Osteoblast (primary cell): ENCODE data around the gene DENND2A. TPM values are rescaled to one million over a fixed set of nuclear protein-coding genes. Genes with fewer than 3 reads are reported as not detected.

Experiments used
- DNase-seq: peaks from one replicate; pipeline ENCODE4 v3.0.0; 2011; ENCODE audit warnings: low spot score, mixed read lengths; ENCODE audit not compliant: insufficient read length; ENCODE audit errors: missing footprints
- H2AFZ ChIP-seq: 2 replicates; pipeline ENCODE4 v1.6.0; 2011; ENCODE audit warnings: mild to moderate bottlenecking, low read length
- H3K27ac ChIP-seq: 2 replicates; pipeline ENCODE4 v1.5.1; 2011; ENCODE audit warnings: mild to moderate bottlenecking, low read depth, low read length, moderate library complexity
- H3K27me3 ChIP-seq: 2 replicates; pipeline ENCODE4 v1.6.0; 2012; ENCODE audit warnings: mild to moderate bottlenecking, control low read depth, inconsistent platforms, low read length, moderate library complexity; ENCODE audit not compliant: insufficient read depth
- H3K36me3 ChIP-seq: 2 replicates; pipeline ENCODE4 v1.5.1; 2011; ENCODE audit warnings: mild to moderate bottlenecking, low read length, control low read depth, moderate library complexity; ENCODE audit not compliant: insufficient read depth
- H3K4me1 ChIP-seq: 2 replicates; pipeline ENCODE4 v1.5.1; 2011; ENCODE audit warnings: mild to moderate bottlenecking, low read length, control low read depth, moderate library complexity; ENCODE audit not compliant: insufficient read depth
- H3K4me2 ChIP-seq: 2 replicates; pipeline ENCODE4 v1.6.0; 2011; ENCODE audit warnings: mild to moderate bottlenecking, low read length; ENCODE audit not compliant: insufficient read depth
- H3K4me3 ChIP-seq: fragments of 200-600 bp; sonication (generic); 3 replicates; pipeline ENCODE4 v1.5.1; 2012; ENCODE audit warnings: mild to moderate bottlenecking, low read length, inconsistent platforms; ENCODE audit not compliant: insufficient read depth
- H3K79me2 ChIP-seq: 2 replicates; pipeline ENCODE4 v1.6.0; 2012; ENCODE audit warnings: mild to moderate bottlenecking, low read length, control low read depth, inconsistent platforms; ENCODE audit not compliant: insufficient read depth
- H3K9me3 ChIP-seq: 2 replicates; pipeline ENCODE4 v1.5.1; 2011; ENCODE audit warnings: low read depth, low read length, control low read depth
- H4K20me1 ChIP-seq: 2 replicates; pipeline ENCODE4 v1.6.0; 2012; ENCODE audit warnings: mild to moderate bottlenecking, low read length, control low read depth; ENCODE audit not compliant: insufficient read depth
- CTCF ChIP-seq: IDR thresholded peaks from 2 replicates; pipeline ENCODE4 v1.5.1; 2011; ENCODE audit warnings: mild to moderate bottlenecking, low read depth, low read length, moderate library complexity; ENCODE audit errors: extremely low read depth
- total RNA-seq: library from RNA; depleted of rRNA; stranded (reverse); fragments of >200 nt; gene quantifications from 2 replicates; pipeline ENCODE4 v1.2.3, GENCODE V29; 2012

The DENND2A gene
- total RNA-seq, 1 donor = 0.36 TPM

- Histone ChIP-seq H4K20me1 (no peaks in the 10 kb centered on the region), H3K4me3 (no peak overlapping the region), H2AFZ (no peak overlapping the region), H3K9me3 (no peaks in the 10 kb centered on the region), H3K27ac (no peak overlapping the region), H3K4me1 (no peaks in the 10 kb centered on the region), H3K36me3 (no peaks in the 10 kb centered on the region), H3K79me2 (no peaks in the 10 kb centered on the region), H3K4me2 (no peak overlapping the region), H3K27me3 (no peaks in the 10 kb centered on the region)
- DNase-seq = no peak
- no peak for TF ChIP-seq CTCF
These were observed 143.3 kb downstream of the DENND2A start for GRCh38 chr7:140497241-140497769.

GRCh38 chr7:140495514-140496097 is 145.0 kb downstream of the DENND2A start:
- Histone ChIP-seq H3K4me3 (no peak overlapping the region), H3K27me3 (no peaks in the 10 kb centered on the region), H3K4me1 (no peaks in the 10 kb centered on the region), H3K4me2 (no peak overlapping the region), H3K36me3 (no peaks in the 10 kb centered on the region), H3K9me3 (no peaks in the 10 kb centered on the region), H2AFZ (no peak overlapping the region), H3K27ac (no peak overlapping the region), H4K20me1 (no peaks in the 10 kb centered on the region), H3K79me2 (no peaks in the 10 kb centered on the region)
- no peak for DNase-seq
- TF ChIP-seq CTCF = no peak

GRCh38 chr7:140494867-140495266 is 145.7 kb downstream of the DENND2A start:
- Histone ChIP-seq H3K79me2 (no peaks in the 10 kb centered on the region), H3K4me2 (no peak overlapping the region), H2AFZ (no peak overlapping the region), H3K4me3 (no peak overlapping the region), H3K27ac (no peak overlapping the region), H3K36me3 (no peaks in the 10 kb centered on the region), H3K4me1 (no peaks in the 10 kb centered on the region), H3K9me3 (no peaks in the 10 kb centered on the region), H3K27me3 (no peaks in the 10 kb centered on the region), H4K20me1 (no peaks in the 10 kb centered on the region)
- no peak for DNase-seq
- no peak for TF ChIP-seq CTCF

GRCh38 chr7:140489026-140489359 is 151.6 kb downstream of the DENND2A start:
- no peak overlapping the region for H3K27ac ChIP-seq
- TF ChIP-seq CTCF = no peak
- H3K9me3 ChIP-seq = no peaks in the 10 kb centered on the region
- no peak for DNase-seq
- no peak overlapping the region for H3K4me2 ChIP-seq
- H2AFZ ChIP-seq = no peak overlapping the region
- H3K36me3 ChIP-seq = no peaks in the 10 kb centered on the region
- no peak overlapping the region for H3K4me3 ChIP-seq
- no peaks in the 10 kb centered on the region for H3K79me2 ChIP-seq
- H4K20me1 ChIP-seq = no peaks in the 10 kb centered on the region
- H3K27me3 ChIP-seq = peaks cover 10% of the 10 kb centered on the region
- no peaks in the 10 kb centered on the region for H3K4me1 ChIP-seq
